HG03442 (cell line): ENCODE measurements around the gene RPP21.
"Not testable (repeated sequence)": the region's sequence is repeated elsewhere in the genome, so short reads cannot be mapped to it uniquely, and the experiment has no call there.

ENCODE experiments used
- ATAC-seq: cut with Tn5 transposase; IDR thresholded peaks from one replicate; pipeline ENCODE4 v1.9.1; 2021; ENCODE audit warnings: mild to moderate bottlenecking, moderate library complexity; ENCODE audit not compliant: unreplicated experiment

Gene RPP21

DNA sequence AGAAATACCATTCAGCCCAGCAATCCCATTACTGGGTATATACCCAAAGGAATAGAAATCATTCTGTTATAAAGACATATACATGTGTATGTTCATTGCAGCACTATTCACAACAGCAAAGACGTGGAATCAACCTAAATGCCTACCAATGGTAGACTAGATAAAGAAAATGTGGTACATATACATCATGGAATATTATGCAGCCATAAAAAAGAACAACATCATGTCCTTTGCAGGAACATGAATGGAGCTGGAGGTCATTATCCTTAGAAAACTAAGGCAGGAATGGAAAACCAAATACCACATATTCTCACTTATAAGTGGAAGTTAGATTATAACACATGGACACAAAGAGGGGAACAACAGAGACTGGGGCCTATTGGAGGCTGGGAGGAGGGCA lies 24.3 kb downstream of the RPP21 start:
- not testable (repeated sequence) for ATAC-seq

- no peak for ATAC-seq
Observed at GRCh38 chr6:30378290-30378937, 33.5 kb downstream of the RPP21 start.

GRCh38 chr6:30380464-30380863 lies 35.5 kb downstream of the RPP21 start:
- no peak for ATAC-seq

GRCh38 chr6:30386166-30386565 lies 41.2 kb downstream of the RPP21 start:
- no peak for ATAC-seq

- no peak for ATAC-seq
Observed at GRCh38 chr6:30391240-30391639, 46.3 kb downstream of the RPP21 start.

GRCh38 chr6:30394139-30394538 lies 49.2 kb downstream of the RPP21 start:
- ATAC-seq: no peak
